ENCODE measurements around the gene RTN4.

RTN4 gene

GRCh38 chr2:54949431-54949830 is 100.8 kb downstream of the RTN4 start:
- no peak for DNase-seq (ENCODE audit: low spot score)

GRCh38 chr2:54948120-54948519 is 102.1 kb downstream of the RTN4 start:
- DNase-seq (ENCODE audit: low spot score) = no peak

- no peak for DNase-seq (ENCODE audit: low spot score)
These were observed 102.6 kb downstream of the RTN4 start for GRCh38 chr2:54947646-54948045.

- no peak for DNase-seq (ENCODE audit: low spot score)
These were observed 103.1 kb downstream of the RTN4 start for GRCh38 chr2:54947136-54947535.

- no peak for DNase-seq (ENCODE audit: low spot score)
These were observed 103.9 kb downstream of the RTN4 start for GRCh38 chr2:54946220-54946805.

- no peak for DNase-seq (ENCODE audit: low spot score)
These were observed 104.6 kb downstream of the RTN4 start for GRCh38 chr2:54945391-54946219.

- no peak for DNase-seq (ENCODE audit: low spot score)
These were observed 105.4 kb downstream of the RTN4 start for GRCh38 chr2:54944724-54945326.

GRCh38 chr2:54942373-54942772 is 107.9 kb downstream of the RTN4 start:
- no peak for DNase-seq (ENCODE audit: low spot score)

- no peak for DNase-seq (ENCODE audit: low spot score)
These were observed 108.8 kb downstream of the RTN4 start for GRCh38 chr2:54941248-54941984.

GRCh38 chr2:54940723-54941122 is 109.5 kb downstream of the RTN4 start:
- DNase-seq (ENCODE audit: low spot score) = no peak

- no peak for DNase-seq (ENCODE audit: low spot score)
These were observed 110.7 kb downstream of the RTN4 start for GRCh38 chr2:54939446-54940118.

- no peak for DNase-seq (ENCODE audit: low spot score)
These were observed 113.5 kb downstream of the RTN4 start for GRCh38 chr2:54936766-54937165.

GRCh38 chr2:54935389-54935788 is 114.9 kb downstream of the RTN4 start:
- no peak for DNase-seq (ENCODE audit: low spot score)

GRCh38 chr2:54931473-54931872 is 118.8 kb downstream of the RTN4 start:
- DNase-seq (ENCODE audit: low spot score) = no peak

- no peak for DNase-seq (ENCODE audit: low spot score)
These were observed 121.5 kb downstream of the RTN4 start for GRCh38 chr2:54928719-54929118.

- no peak for DNase-seq (ENCODE audit: low spot score)
These were observed 122.3 kb downstream of the RTN4 start for GRCh38 chr2:54927751-54928615.

- no peak for DNase-seq (ENCODE audit: low spot score)
These were observed 123.0 kb downstream of the RTN4 start for GRCh38 chr2:54927085-54927750.

GRCh38 chr2:54925022-54925421 is 125.2 kb downstream of the RTN4 start:
- no peak for DNase-seq (ENCODE audit: low spot score)

GRCh38 chr2:54924121-54924520 is 126.1 kb downstream of the RTN4 start:
- no peak for DNase-seq (ENCODE audit: low spot score)

Measured in LoVo (cell line).